A673 (cell line): ENCODE results near the gene SPATA2.

Source experiments
- CTCF ChIP-seq: fragments of 300-800, 200-600 bp; sonication (generic); conservative IDR thresholded peaks from 2 replicates; pipeline ENCODE4 v1.5.1; 2017; ENCODE audit warnings: low read depth, mild to moderate bottlenecking, antibody characterized with exemption, low read length, moderate library complexity, mixed read lengths
- EZH2 ChIP-seq: fragments of 200-600 bp; sonication (generic); IDR thresholded peaks from 2 replicates; pipeline ENCODE4 v1.6.1; 2017; ENCODE audit warnings: borderline replicate concordance, low read depth, mild to moderate bottlenecking, mixed read lengths, antibody characterized with exemption, low read length; ENCODE audit not compliant: poor library complexity, severe bottlenecking

- TF ChIP-seq CTCF (no peak), EZH2 (no peak)
These were observed 57.2 kb downstream of the SPATA2 start for GRCh38 chr20:49858076-49858585.
